ENCODE data around the gene VAMP8.
"Not testable (repeated sequence)": the region's sequence is repeated elsewhere in the genome, so short reads cannot be mapped to it uniquely, and the experiment has no call there.

VAMP8 gene

GRCh38 chr2:85611705-85612587 is 34.6 kb downstream of the VAMP8 start, which contains the start of gene C2orf68:
TSS of gene C2orf68 (minus strand) at chr2:85612066. CDS start at chr2:85611984, 82 bp downstream.
- in situ Hi-C loops (cut with HindIII; ENCODE audit: low sequenced_read_pairs): no loop called here

GRCh38 chr2:85613717-85614515 is 36.5 kb downstream of the VAMP8 start:
- in situ Hi-C loops (cut with HindIII; ENCODE audit: low sequenced_read_pairs): no loop called here

GRCh38 chr2:85614757-85615156 is 37.4 kb downstream of the VAMP8 start:
- in situ Hi-C loops (cut with HindIII; ENCODE audit: low sequenced_read_pairs): not testable (repeated sequence)

GRCh38 chr2:85615413-85615728 is 38.0 kb downstream of the VAMP8 start:
- in situ Hi-C loops (cut with HindIII; ENCODE audit: low sequenced_read_pairs): no loop called here

- in situ Hi-C loops (cut with HindIII; ENCODE audit: low sequenced_read_pairs): not testable (repeated sequence)
These were observed 40.3 kb downstream of the VAMP8 start for GRCh38 chr2:85617723-85618122.

- in situ Hi-C loops (cut with HindIII; ENCODE audit: low sequenced_read_pairs): no loop called here
These were observed 42.2 kb downstream of the VAMP8 start for GRCh38 chr2:85619617-85620016.

- in situ Hi-C loops (cut with HindIII; ENCODE audit: low sequenced_read_pairs): no loop called here
These were observed 44.0 kb downstream of the VAMP8 start for GRCh38 chr2:85621338-85621737.

GRCh38 chr2:85623991-85624390 is 46.6 kb downstream of the VAMP8 start:
- in situ Hi-C loops (cut with HindIII; ENCODE audit: low sequenced_read_pairs): no loop called here

GRCh38 chr2:85628658-85629057 is 51.3 kb downstream of the VAMP8 start:
- in situ Hi-C loops (cut with HindIII; ENCODE audit: low sequenced_read_pairs): no loop called here

GRCh38 chr2:85631316-85631715 is 53.9 kb downstream of the VAMP8 start:
- in situ Hi-C loops (cut with HindIII; ENCODE audit: low sequenced_read_pairs): no loop called here
